NOMO-1 treated with DMSO at 0.1 percent for 48 hours (cell line): Measurements from ENCODE around the gene TIMM22.
"Not testable (repeated sequence)": the region's sequence is repeated elsewhere in the genome, so short reads cannot be mapped to it uniquely, and the experiment has no call there.

ENCODE experiments used
- DNase-seq: peaks from one replicate; lab custom pipeline; 2025; ENCODE audit not compliant: unreplicated experiment; lab: John Stamatoyannopoulos, UW

The TIMM22 gene

GRCh38 chr17:996554-997344 is at the start of gene TIMM22:
Gene TIMM22, plus strand, starts transcription at chr17:997129. Its CDS starts 14 bp downstream, at chr17:997143.
- peak; percentile 96 for DNase-seq

- DNase-seq = no peak
These were observed 48.6 kb upstream of the TIMM22 start for GRCh38 chr17:948284-948852.

- no peak for DNase-seq
These were observed 47.2 kb upstream of the TIMM22 start for GRCh38 chr17:949623-950303.

GRCh38 chr17:951325-952132 is 45.4 kb upstream of the TIMM22 start:
- peak; percentile 53 for DNase-seq

GRCh38 chr17:952592-952991 is 44.3 kb upstream of the TIMM22 start:
- not testable (repeated sequence) for DNase-seq

- DNase-seq = no peak
These were observed 43.2 kb upstream of the TIMM22 start for GRCh38 chr17:953767-954166.

- no peak for DNase-seq
These were observed 42.3 kb upstream of the TIMM22 start for GRCh38 chr17:954431-955164.

- no peak for DNase-seq
These were observed 40.0 kb upstream of the TIMM22 start for GRCh38 chr17:956905-957304.

GRCh38 chr17:957856-958421 is 39.0 kb upstream of the TIMM22 start:
- DNase-seq = no peak

- DNase-seq = no peak
These were observed 38.0 kb upstream of the TIMM22 start for GRCh38 chr17:958712-959451.

- no peak for DNase-seq
These were observed 34.8 kb upstream of the TIMM22 start for GRCh38 chr17:962166-962565.

GRCh38 chr17:962670-963069 is 34.3 kb upstream of the TIMM22 start:
- no peak for DNase-seq

- DNase-seq = no peak
These were observed 32.1 kb upstream of the TIMM22 start for GRCh38 chr17:964876-965275.

- no peak for DNase-seq
These were observed 31.5 kb upstream of the TIMM22 start for GRCh38 chr17:965311-965989.

- no peak for DNase-seq
These were observed 29.8 kb upstream of the TIMM22 start for GRCh38 chr17:967122-967521.

- DNase-seq = no peak
These were observed 27.9 kb upstream of the TIMM22 start for GRCh38 chr17:968812-969730.

- DNase-seq = no peak
These were observed 27.0 kb upstream of the TIMM22 start for GRCh38 chr17:969811-970355.

GRCh38 chr17:970364-970763 is 26.6 kb upstream of the TIMM22 start:
- no peak for DNase-seq
